SK-N-SH (cell line): ENCODE data around the gene PLA2G5.

Source experiments
- EP300 ChIP-seq, 2 experiments: IDR thresholded peaks; 2 replicates each; pipeline versions ENCODE4 v1.4.0 to v1.6.1; 2012; ENCODE audit warnings: borderline replicate concordance in 1 of 2, low read depth in 1 of 2, low read length in 1 of 2
- EZH2phosphoT487 ChIP-seq: fragments of 200-600 bp; sonication (generic); IDR thresholded peaks from 2 replicates; pipeline ENCODE4 v1.6.1; 2017; ENCODE audit warnings: low read depth, mixed run types, mild to moderate bottlenecking, antibody characterized with exemption, moderate library complexity, borderline replicate concordance
- GABPA ChIP-seq: IDR thresholded peaks from 2 replicates; pipeline ENCODE4 v1.4.0; 2012; ENCODE audit warnings: low read depth, mild to moderate bottlenecking
- TCF12 ChIP-seq: IDR thresholded peaks from 2 replicates; pipeline ENCODE4 v1.4.0; 2012

DNA sequence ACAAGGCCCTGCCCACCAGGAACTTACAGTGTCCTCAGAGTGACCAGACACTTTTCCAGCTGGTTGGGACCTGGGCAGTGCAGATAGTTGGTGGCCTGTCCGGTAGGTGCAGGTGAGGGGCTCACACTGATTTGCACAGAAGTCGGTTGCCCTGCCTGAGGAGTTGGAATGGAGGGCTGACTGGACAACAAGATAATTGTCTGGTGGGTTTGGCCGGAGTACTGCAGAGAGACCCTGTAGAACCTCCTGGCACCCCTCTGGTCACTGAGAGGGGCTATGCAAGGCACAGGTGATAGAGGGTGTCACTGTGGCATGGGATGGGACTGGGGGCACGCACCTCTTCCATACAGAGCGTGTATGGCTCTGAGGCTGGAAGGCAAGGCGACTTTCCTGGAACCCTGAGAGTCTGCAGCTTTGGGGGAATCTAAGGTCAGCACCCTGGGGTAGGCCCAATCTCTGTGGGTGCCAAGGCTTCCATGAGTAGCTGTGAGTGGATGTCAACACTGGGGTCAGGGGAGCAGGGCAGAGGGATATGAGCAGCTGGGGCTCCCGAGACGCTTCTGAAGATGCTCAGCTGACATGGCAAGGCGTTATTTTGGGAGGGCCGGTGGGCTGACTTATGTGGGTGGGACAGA is 56.9 kb downstream of the PLA2G5 start:
- TF ChIP-seq GABPA (no peak), EP300 (IDR thresholded peaks at IDR 0.05; ENCODE audit: borderline replicate concordance in 1 of 2, low read depth in 1 of 2, low read length in 1 of 2) (no peak), TCF12 (no peak), EZH2phosphoT487 (no peak)
